ENCODE results near the gene CCDC192. TPM values are rescaled to one million over a fixed set of nuclear protein-coding genes. Genes with fewer than 3 reads are reported as not detected.

The CCDC192 gene
- total and polyA plus RNA-seq, 10 of the 15 experiments (the other 5 are each of a cell fraction or from before 2014, with no cell fraction given): 0.20 to 0.79 (median 0.32) TPM; not detected in 4

DNA sequence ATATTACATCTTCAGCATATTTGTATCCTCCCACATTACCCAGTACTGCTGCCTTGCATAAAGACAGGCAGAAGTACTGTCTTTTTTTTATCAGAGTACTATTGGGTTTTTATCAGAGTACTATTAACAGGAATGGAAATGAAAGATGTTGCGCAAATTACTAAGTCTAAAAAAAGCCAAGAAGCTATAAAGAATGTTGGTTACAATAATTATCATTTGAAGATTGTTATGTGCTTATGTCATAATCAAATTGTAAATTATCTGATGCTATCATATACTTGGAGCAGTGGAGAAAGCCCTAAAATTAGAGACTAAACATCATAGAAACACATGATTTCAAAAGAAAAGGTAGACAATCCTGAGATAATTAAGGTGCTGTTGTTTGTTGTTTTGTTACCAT, 188.8 kb downstream of the CCDC192 start:
- Histone ChIP-seq H3K36me3 (ENCODE audit: control insufficient read depth in 2 of 2, insufficient read depth in 2 of 2, low read length in 1 of 2) (no peaks in the 10 kb centered on the region), H3K27me3 (replicated peaks in 1 of 2; ENCODE audit: control insufficient read depth in 2 of 2, insufficient read depth in 2 of 2, low read length in 1 of 2) (no peaks in the 10 kb centered on the region), H3K4me2 (ENCODE audit: control insufficient read depth, insufficient read depth) (no peak overlapping the region), H3K27ac (ENCODE audit: control insufficient read depth, insufficient read depth) (no peak overlapping the region), H4K20me1 (ENCODE audit: control insufficient read depth, insufficient read depth) (no peaks in the 10 kb centered on the region), H2AFZ (ENCODE audit: control insufficient read depth, low read depth, low read length) (no peak overlapping the region), H3K4me3 (no peak overlapping the region), H3K9me3 (replicated peaks; ENCODE audit: control insufficient read depth, insufficient read depth, low read length) (no peaks in the 10 kb centered on the region), H3K79me2 (ENCODE audit: control insufficient read depth, insufficient read depth, low read length) (no peaks in the 10 kb centered on the region), H3K9ac (ENCODE audit: control insufficient read depth, insufficient read depth, low read length) (no peak overlapping the region), H3K4me1 (ENCODE audit: control insufficient read depth, insufficient read depth, low read length) (no peaks in the 10 kb centered on the region)
- TF ChIP-seq MYB (IDR thresholded peaks at IDR 0.05; ENCODE audit: borderline replicate concordance, low read depth, low read length) (no peak), SMARCA5 (IDR thresholded peaks at IDR 0.05) (no peak), HDAC6 (IDR thresholded peaks at IDR 0.05; ENCODE audit: unreplicated experiment) (no peak), PAX8 (IDR thresholded peaks at IDR 0.05) (no peak), STAT1 (conservative IDR thresholded peaks at IDR 0.05) (no peak), PBX3 (IDR thresholded peaks at IDR 0.05; ENCODE audit: insufficient replicate concordance, low read depth, low read length) (no peak), BMI1 (IDR thresholded peaks at IDR 0.05; ENCODE audit: borderline replicate concordance) (no peak)
- DNase-seq (ENCODE audit: low read depth, low spot score) (no peak), FAIRE-seq (no peak), ATAC-seq (no peak)
- SMC1A ChIA-PET (ENCODE audit: uncharacterized antibody, unreplicated experiment): interaction anchor here (0.8 to 2.3 kb wide), 7 partner anchors 11 to 24 kb away, joined by 3 to 9 read pairs (median 3); no protein-coding TSS in a partner anchor
- BruUV-seq (replicated peaks): no TSS peak
- in situ Hi-C loops (cut with MboI): no loop called here
- WGBS (ENCODE audit: insufficient coverage, insufficient replicate concordance, low lambda C conversion rate, missing lambda C conversion rate): 94% methylated on average over 1 of the region's 1 CpG
- CTCF ChIA-PET: interaction anchor here (1.4 to 4.5 kb wide), 6 partner anchors 14 to 328 kb away, joined by 4 to 36 read pairs (median 6); no protein-coding TSS in a partner anchor
- RAD21 ChIA-PET (ENCODE audit: unreplicated experiment): interaction anchor here (1.0 to 1.9 kb wide), 2 partner anchors 14 to 16 kb away, joined by 3 to 7 read pairs; no protein-coding TSS in a partner anchor
- intact Hi-C loops (cut with micrococcal nuclease; ENCODE audit: unreplicated experiment): no loop called here
- POLR2A ChIA-PET: interaction anchor here (0.6 kb wide), 1 partner anchor 134 kb away, joined by 4 read pairs; no protein-coding TSS in a partner anchor

All from GM12878 (cell line).